Stimulated activated CD4-positive, alpha-beta T cell treated with anti-CD3 and anti-CD28 coated beads, Interleukin-4, amount 100 ng/mL, for 48 hours (primary cell): ENCODE measurements around the gene HSPB2.
"Not testable (repeated sequence)": the region's sequence is repeated elsewhere in the genome, so short reads cannot be mapped to it uniquely, and the experiment has no call there.

Experiments
- DNase-seq, 2 donors: peaks; one replicate each; pipeline ENCODE4 v3.0.0-alpha.2; 2020; ENCODE audit warnings: low read depth in 2 of 2

The HSPB2 gene

GRCh38 chr11:111913997-111914396, 1.5 kb downstream of the HSPB2 start:
- no peak for DNase-seq

- no peak for DNase-seq
Observed at GRCh38 chr11:111916768-111917167, 4.2 kb downstream of the HSPB2 start.

- DNase-seq = no peak
Observed at GRCh38 chr11:111917312-111917711, 4.8 kb downstream of the HSPB2 start.

- DNase-seq = no peak
Observed at GRCh38 chr11:111917788-111918187, 5.3 kb downstream of the HSPB2 start.

- DNase-seq = no peak
Observed at GRCh38 chr11:111918390-111919256, 6.1 kb downstream of the HSPB2 start, which contains the start of gene C11orf52. TSS of gene C11orf52 (plus strand) at chr11:111918913. CDS start at chr11:111918973, 60 bp downstream.

- DNase-seq = no peak
Observed at GRCh38 chr11:111920908-111921307, 8.4 kb downstream of the HSPB2 start.

GRCh38 chr11:111921541-111922230, 9.2 kb downstream of the HSPB2 start:
- DNase-seq = no peak

GRCh38 chr11:111922803-111923202, 10.3 kb downstream of the HSPB2 start:
- DNase-seq = no peak

GRCh38 chr11:111923351-111923788, 10.8 kb downstream of the HSPB2 start:
- no peak for DNase-seq

GRCh38 chr11:111923951-111924350, 11.4 kb downstream of the HSPB2 start:
- DNase-seq = no peak

- no peak for DNase-seq
Observed at GRCh38 chr11:111925953-111926352, 13.4 kb downstream of the HSPB2 start.

- DNase-seq = peak; percentile 91 to 93
Observed at GRCh38 chr11:111926505-111927391, 14.2 kb downstream of the HSPB2 start.

- no peak for DNase-seq
Observed at GRCh38 chr11:111930472-111930871, 17.9 kb downstream of the HSPB2 start.

- no peak for DNase-seq
Observed at GRCh38 chr11:111932611-111932950, 20.0 kb downstream of the HSPB2 start.

GRCh38 chr11:111933176-111933575, 20.6 kb downstream of the HSPB2 start:
- DNase-seq = not testable (repeated sequence)

GRCh38 chr11:111933872-111934271, 21.3 kb downstream of the HSPB2 start:
- no peak for DNase-seq

- no peak for DNase-seq
Observed at GRCh38 chr11:111934306-111934705, 21.8 kb downstream of the HSPB2 start.

- DNase-seq = no peak
Observed at GRCh38 chr11:111935317-111936039, 22.9 kb downstream of the HSPB2 start.

- no peak for DNase-seq
Observed at GRCh38 chr11:111936040-111936540, 23.6 kb downstream of the HSPB2 start.

GRCh38 chr11:111937461-111937769, 24.9 kb downstream of the HSPB2 start:
- DNase-seq = no peak

- DNase-seq = no peak
Observed at GRCh38 chr11:111937844-111938243, 25.3 kb downstream of the HSPB2 start.
